ENCODE results near the gene TLL1.

- TF ChIP-seq CTCF (IDR thresholded peaks at IDR 0.05; ENCODE audit: low read depth, low read length, missing input control) (no peak), RXRA (IDR thresholded peaks at IDR 0.05) (no peak), YY1 (IDR thresholded peaks at IDR 0.05) (no peak), REST (IDR thresholded peaks at IDR 0.05) (no peak), ZBTB33 (IDR thresholded peaks at IDR 0.05) (no peak), MAX (IDR thresholded peaks at IDR 0.05) (no peak), HNF4A (conservative IDR thresholded peaks at IDR 0.05) (no peak), JUND (IDR thresholded peaks at IDR 0.05) (no peak), RAD21 (IDR thresholded peaks at IDR 0.05) (no peak), TAF1 (conservative IDR thresholded peaks at IDR 0.05) (no peak)
Observed at GRCh38 chr4:165986956-165987698, 114.1 kb downstream of the TLL1 start.
